ENCODE measurements around the gene FSTL4.
A peak's percentile ranks its signal among the peaks of the same experiment; 100 is the strongest.

The FSTL4 gene

GRCh38 chr5:133487093-133487492 is 125.2 kb downstream of the FSTL4 start:
- H4K20me1 ChIP-seq, result no peaks in the 10 kb centered on the region
- peaks cover 7% of the 10 kb centered on the region; the same call in 1 of the 2 replicates for H3K4me1 ChIP-seq
- no peak for TF ChIP-seq Cebpa-rat (IDR thresholded peaks at IDR 0.05)
- H3K36me3 ChIP-seq, result no peaks in the 10 kb centered on the region
- no peak overlapping the region for H3K4me2 ChIP-seq
- H3K27ac ChIP-seq, result no peak overlapping the region
- H3K4me3 ChIP-seq, result no peak overlapping the region
- 0 out of 2 replicates have a peak, but pooled peaks cover 9% of the 10 kb centered on the region for H3K9me3 ChIP-seq
- H3K9ac ChIP-seq, result no peak overlapping the region
- no peaks in the 10 kb centered on the region for H3K27me3 ChIP-seq

- H3K36me3 ChIP-seq, result no peaks in the 10 kb centered on the region
- H3K27ac ChIP-seq, result no peak overlapping the region
- no peaks in the 10 kb centered on the region for H4K20me1 ChIP-seq
- no peak overlapping the region for H3K4me2 ChIP-seq
- no peaks in the 10 kb centered on the region for H3K27me3 ChIP-seq
- H3K4me1 ChIP-seq, result peaks cover 7% of the 10 kb centered on the region; the same call in 1 of the 2 replicates
- H3K9me3 ChIP-seq, result 0 out of 2 replicates have a peak, but pooled peaks cover 9% of the 10 kb centered on the region
- no peak for TF ChIP-seq Cebpa-rat (IDR thresholded peaks at IDR 0.05)
- no peak overlapping the region for H3K9ac ChIP-seq
- H3K4me3 ChIP-seq, result no peak overlapping the region
Observed at GRCh38 chr5:133485468-133485867, 126.9 kb downstream of the FSTL4 start.

DNA sequence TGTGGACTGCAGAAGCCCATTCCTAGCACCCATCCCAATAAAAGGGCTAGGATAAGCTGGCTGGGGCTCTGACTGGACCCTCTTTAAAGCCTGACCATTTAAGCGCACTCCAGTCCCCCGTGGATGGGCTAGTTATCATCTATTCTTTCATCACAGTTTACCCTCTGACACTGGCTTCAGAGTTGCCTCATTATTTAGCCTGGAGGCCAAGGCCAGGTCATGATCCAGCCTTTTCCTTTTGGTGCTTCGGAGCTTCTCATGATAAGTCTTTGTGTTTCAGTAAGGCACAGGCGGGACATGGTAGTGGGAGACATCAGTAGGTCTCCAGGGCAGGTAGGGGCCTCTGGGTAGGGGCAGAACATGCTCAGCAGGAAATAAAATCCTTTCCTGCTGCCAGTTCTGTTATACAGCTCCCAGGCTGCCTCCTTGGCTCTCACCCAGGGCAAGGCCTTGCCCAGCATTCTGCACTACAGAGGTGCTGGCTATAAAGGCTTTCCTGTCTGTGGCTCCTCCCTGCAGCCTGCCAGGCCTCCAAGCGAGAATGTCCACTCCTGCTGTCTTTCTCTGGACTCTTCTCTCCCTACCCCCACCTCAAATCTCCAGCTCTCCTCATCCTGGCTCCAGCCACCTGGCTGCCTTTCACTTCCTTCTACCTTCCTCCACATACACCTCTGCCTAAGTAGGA is 128.8 kb downstream of the FSTL4 start:
- Histone ChIP-seq H3K27ac (no peak overlapping the region), H3K27me3 (no peaks in the 10 kb centered on the region), H3K9me3 (0 out of 2 replicates have a peak, but pooled peaks cover 9% of the 10 kb centered on the region), H3K36me3 (no peaks in the 10 kb centered on the region), H4K20me1 (no peaks in the 10 kb centered on the region), H3K4me1 (peaks cover 7% of the 10 kb centered on the region; the same call in 1 of the 2 replicates), H3K4me2 (no peak overlapping the region), H3K4me3 (no peak overlapping the region), H3K9ac (no peak overlapping the region)
- no peak for TF ChIP-seq Cebpa-rat (IDR thresholded peaks at IDR 0.05)

GRCh38 chr5:133482028-133482427 is 130.3 kb downstream of the FSTL4 start:
- H3K4me2 ChIP-seq, result no peak overlapping the region
- H3K4me3 ChIP-seq, result no peak overlapping the region
- H3K4me1 ChIP-seq, result no peaks in the 10 kb centered on the region
- 0 out of 2 replicates have a peak, but pooled peaks cover 9% of the 10 kb centered on the region for H3K9me3 ChIP-seq
- H3K27ac ChIP-seq, result no peak overlapping the region
- no peaks in the 10 kb centered on the region for H3K27me3 ChIP-seq
- no peak overlapping the region for H3K9ac ChIP-seq
- no peak for TF ChIP-seq Cebpa-rat (IDR thresholded peaks at IDR 0.05)
- no peaks in the 10 kb centered on the region for H4K20me1 ChIP-seq
- no peaks in the 10 kb centered on the region for H3K36me3 ChIP-seq

GRCh38 chr5:133480866-133481265 is 131.5 kb downstream of the FSTL4 start:
- H3K4me1 ChIP-seq, result no peaks in the 10 kb centered on the region
- H3K9me3 ChIP-seq, result 0 out of 2 replicates have a peak, but pooled peaks cover 9% of the 10 kb centered on the region
- no peaks in the 10 kb centered on the region for H3K27me3 ChIP-seq
- H4K20me1 ChIP-seq, result no peaks in the 10 kb centered on the region
- H3K4me3 ChIP-seq, result no peak overlapping the region
- H3K9ac ChIP-seq, result no peak overlapping the region
- no peak for TF ChIP-seq Cebpa-rat (IDR thresholded peaks at IDR 0.05)
- H3K27ac ChIP-seq, result no peak overlapping the region
- no peak overlapping the region for H3K4me2 ChIP-seq
- H3K36me3 ChIP-seq, result no peaks in the 10 kb centered on the region

DNA sequence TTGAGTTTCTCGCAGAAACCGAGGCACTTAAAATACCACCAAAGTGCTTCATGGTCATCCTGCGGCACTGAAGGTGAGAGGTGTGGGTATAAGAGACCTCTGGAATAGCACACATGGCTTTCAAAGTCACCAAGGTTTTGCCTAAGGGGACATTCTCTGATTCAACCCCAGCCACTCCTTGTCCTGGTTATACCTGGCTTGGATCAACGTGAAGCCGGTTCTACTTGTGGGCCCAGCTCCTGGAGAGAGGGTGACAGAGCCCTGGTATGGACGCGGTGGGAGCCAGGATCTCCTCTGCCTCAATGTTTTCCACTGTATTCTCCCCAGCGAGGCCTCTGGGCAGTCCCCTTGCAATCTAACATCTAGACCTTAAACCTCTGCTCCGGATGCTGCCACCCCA is 132.0 kb downstream of the FSTL4 start:
- no peaks in the 10 kb centered on the region for H3K36me3 ChIP-seq
- no peaks in the 10 kb centered on the region for H3K4me1 ChIP-seq
- no peak overlapping the region for H3K4me3 ChIP-seq
- TF ChIP-seq Cebpa-rat (IDR thresholded peaks at IDR 0.05), result no peak
- no peaks in the 10 kb centered on the region for H4K20me1 ChIP-seq
- no peaks in the 10 kb centered on the region for H3K27me3 ChIP-seq
- 0 out of 2 replicates have a peak, but pooled peaks cover 9% of the 10 kb centered on the region for H3K9me3 ChIP-seq
- H3K27ac ChIP-seq, result no peak overlapping the region
- H3K9ac ChIP-seq, result no peak overlapping the region
- no peak overlapping the region for H3K4me2 ChIP-seq

DNA sequence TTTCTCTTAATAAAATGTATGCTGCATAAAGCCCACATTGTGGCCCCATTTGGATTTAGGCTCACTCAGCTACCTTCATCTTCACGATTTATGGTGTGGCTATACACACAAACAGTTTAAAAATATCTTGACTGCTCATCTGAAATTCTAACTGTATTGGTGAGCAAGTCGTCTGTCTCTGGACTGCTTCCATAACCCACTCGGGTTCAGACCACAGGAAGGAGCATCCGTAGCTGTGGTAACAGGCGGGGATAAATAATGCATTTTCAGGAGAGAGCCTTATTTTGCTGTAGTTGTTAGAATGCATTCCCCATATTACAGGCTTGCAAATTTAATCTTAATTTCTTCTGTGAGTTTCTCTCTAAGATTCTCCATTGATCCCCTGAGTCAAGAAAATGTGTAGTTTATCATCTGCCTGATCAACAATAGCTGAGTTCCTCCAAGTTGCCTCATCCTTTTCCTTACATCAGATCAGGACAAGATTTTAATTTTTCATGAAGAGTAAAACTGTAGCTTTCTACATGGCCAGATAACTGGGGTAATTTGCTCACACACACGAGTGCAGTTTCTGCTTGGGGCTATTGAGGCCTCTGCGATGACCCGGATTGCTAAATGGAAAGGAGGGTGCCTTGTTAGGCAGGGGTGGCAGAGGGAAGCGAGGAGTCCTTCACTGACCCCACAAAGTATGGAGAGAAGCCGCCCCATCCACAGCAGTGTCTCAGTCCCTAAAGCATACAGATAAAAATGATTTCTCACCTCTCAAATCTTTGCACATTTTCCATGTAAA is 133.9 kb downstream of the FSTL4 start:
- Histone ChIP-seq H3K36me3 (no peaks in the 10 kb centered on the region), H3K4me1 (no peaks in the 10 kb centered on the region), H3K9ac (no peak overlapping the region), H4K20me1 (no peaks in the 10 kb centered on the region), H3K4me3 (no peak overlapping the region), H3K9me3 (0 out of 2 replicates have a peak, but pooled peaks cover 9% of the 10 kb centered on the region), H3K27me3 (no peaks in the 10 kb centered on the region), H3K4me2 (0 out of 2 replicates have a peak overlapping the region, but pooled peaks have one; percentile 10), H3K27ac (no peak overlapping the region)
- TF ChIP-seq Cebpa-rat (IDR thresholded peaks at IDR 0.05), result no peak

GRCh38 chr5:133475986-133476385 is 136.4 kb downstream of the FSTL4 start:
- no peak overlapping the region for H3K4me2 ChIP-seq
- H3K9ac ChIP-seq, result no peak overlapping the region
- no peaks in the 10 kb centered on the region for H3K4me1 ChIP-seq
- H4K20me1 ChIP-seq, result no peaks in the 10 kb centered on the region
- H3K36me3 ChIP-seq, result no peaks in the 10 kb centered on the region
- TF ChIP-seq Cebpa-rat (IDR thresholded peaks at IDR 0.05), result no peak
- no peaks in the 10 kb centered on the region for H3K9me3 ChIP-seq
- no peak overlapping the region for H3K4me3 ChIP-seq
- H3K27ac ChIP-seq, result no peak overlapping the region
- H3K27me3 ChIP-seq, result no peaks in the 10 kb centered on the region

DNA sequence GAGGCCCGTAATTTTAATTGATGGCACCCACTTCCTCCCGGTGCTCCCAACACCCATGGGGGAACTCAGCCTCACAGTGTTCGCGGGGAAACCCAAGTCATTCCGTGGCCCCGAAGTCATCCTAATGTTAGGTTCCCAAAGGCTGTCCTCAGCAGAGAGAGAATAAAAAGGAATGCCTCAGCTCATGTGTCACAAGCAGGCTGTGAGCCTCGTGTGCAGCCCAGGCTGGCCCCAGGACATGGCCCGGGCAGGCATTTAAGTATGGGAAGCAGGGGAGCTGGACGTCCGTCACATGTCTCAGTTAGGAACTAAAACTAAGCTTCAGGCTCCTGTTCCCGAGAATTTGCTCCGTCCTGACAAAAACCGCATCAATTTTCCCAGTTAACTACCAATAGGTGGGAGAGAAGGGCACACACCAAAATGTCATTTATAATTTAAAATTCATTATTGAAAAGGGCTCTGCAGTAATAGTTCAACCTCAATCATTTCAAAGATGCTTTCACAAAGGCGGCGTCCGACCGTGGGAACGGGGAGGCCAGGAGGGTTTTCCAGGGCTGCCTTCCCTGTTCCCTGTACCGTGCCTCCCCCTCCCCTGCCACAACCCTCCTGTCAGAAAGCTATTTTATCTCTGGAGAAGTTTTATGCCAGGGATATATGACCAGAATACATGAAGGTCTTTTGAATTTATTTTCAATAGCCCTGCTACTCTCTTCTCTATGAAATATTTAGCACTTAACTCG is 137.3 kb downstream of the FSTL4 start:
- no peaks in the 10 kb centered on the region for H3K4me1 ChIP-seq
- no peaks in the 10 kb centered on the region for H3K36me3 ChIP-seq
- no peaks in the 10 kb centered on the region for H3K9me3 ChIP-seq
- H3K9ac ChIP-seq, result no peak overlapping the region
- no peak overlapping the region for H3K27ac ChIP-seq
- no peaks in the 10 kb centered on the region for H3K27me3 ChIP-seq
- H3K4me2 ChIP-seq, result no peak overlapping the region
- H4K20me1 ChIP-seq, result no peaks in the 10 kb centered on the region
- no peak for TF ChIP-seq Cebpa-rat (IDR thresholded peaks at IDR 0.05)
- H3K4me3 ChIP-seq, result no peak overlapping the region
